ENCODE results near the gene SLC25A42. TPM values are rescaled to one million over a fixed set of nuclear protein-coding genes. Genes with fewer than 3 reads are reported as not detected.
"Not testable (repeated sequence)": the region's sequence is repeated elsewhere in the genome, so short reads cannot be mapped to it uniquely, and the experiment has no call there.

The SLC25A42 gene, protein sequence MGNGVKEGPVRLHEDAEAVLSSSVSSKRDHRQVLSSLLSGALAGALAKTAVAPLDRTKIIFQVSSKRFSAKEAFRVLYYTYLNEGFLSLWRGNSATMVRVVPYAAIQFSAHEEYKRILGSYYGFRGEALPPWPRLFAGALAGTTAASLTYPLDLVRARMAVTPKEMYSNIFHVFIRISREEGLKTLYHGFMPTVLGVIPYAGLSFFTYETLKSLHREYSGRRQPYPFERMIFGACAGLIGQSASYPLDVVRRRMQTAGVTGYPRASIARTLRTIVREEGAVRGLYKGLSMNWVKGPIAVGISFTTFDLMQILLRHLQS
- total RNA-seq: 10 to 100 TPM in 1 of 2 donors, 1 to 10 TPM in 1; 9.4 to 10.3 TPM
- polyA plus RNA-seq: 10 to 100 TPM in 1 of 2 donors, 1 to 10 TPM in 1; 3.8 to 12.5 TPM
- long read RNA-seq, donor 1, partial matches to known transcripts: 0 of 20 reads
- long read RNA-seq, donor 1, other reads (novel, unspliced or antisense): 17 of 20 reads
- long read RNA-seq, donor 2, partial matches to known transcripts: 3 of 8 reads
- long read RNA-seq, donor 2, other reads (novel, unspliced or antisense): 3 of 8 reads

DNA sequence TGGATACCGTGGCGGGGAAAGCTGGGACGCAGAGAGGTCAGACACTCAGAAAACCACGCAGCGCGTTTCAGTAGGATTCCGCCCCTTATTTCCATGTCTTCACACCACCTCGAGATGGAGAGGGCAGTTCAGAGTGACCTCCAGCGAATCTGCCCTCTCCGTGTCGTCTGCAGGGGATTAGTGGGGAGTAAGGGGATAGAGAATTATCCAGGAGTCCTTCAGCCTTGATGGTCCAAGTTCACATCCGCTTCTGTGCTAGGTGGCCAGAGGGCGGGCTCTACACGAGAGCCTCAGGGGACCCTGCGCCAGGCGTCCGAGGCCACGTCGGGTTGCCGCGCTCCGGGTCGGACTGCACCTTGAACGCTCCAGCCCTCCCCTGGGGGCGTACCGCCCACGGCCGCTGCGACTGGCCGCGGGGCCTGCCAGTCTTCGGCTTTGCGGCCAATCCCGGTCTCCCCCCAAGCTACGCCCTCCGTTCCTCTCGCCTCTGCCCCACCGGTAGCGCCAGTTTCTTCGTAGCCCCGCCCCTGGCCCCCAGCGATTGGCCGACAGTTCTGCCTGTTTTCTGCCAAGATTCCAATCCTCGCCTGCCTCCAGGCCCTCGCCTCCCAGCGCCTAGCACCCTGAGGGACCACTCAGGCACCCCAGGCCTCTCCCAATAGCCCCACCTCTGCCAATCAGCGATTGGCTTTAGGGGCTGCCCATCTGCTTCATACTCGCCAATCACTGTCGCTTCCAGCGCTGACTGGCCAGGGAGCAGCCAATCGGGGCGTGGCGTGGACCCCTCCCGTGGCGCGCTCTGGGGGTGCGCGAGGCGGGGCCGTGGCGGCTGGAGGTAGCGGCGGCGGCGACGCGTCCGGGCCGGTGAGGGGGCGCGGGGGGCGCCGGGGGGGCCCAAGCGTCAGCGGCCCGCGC is at the start of gene SLC25A42:
SLC25A42 (plus strand) TSS at position 812 of the 915 bp plus-strand sequence. CDS start 32,131 bp downstream, outside the sequence.
- peak within 1 kb of the TSS in 1 of 2 donors; percentile 33 for H3K27ac ChIP-seq (ENCODE audit: low read depth in 1 of 2, low read length in 2 of 2)
- intact Hi-C loops (cut with DNase I): loop anchor here in 1 of 2 donors (5.0 kb wide), 2 partner anchors 74 to 129 kb away; partner anchors contain the start of genes BORCS8, RFXANK and TMEM161A

DNA sequence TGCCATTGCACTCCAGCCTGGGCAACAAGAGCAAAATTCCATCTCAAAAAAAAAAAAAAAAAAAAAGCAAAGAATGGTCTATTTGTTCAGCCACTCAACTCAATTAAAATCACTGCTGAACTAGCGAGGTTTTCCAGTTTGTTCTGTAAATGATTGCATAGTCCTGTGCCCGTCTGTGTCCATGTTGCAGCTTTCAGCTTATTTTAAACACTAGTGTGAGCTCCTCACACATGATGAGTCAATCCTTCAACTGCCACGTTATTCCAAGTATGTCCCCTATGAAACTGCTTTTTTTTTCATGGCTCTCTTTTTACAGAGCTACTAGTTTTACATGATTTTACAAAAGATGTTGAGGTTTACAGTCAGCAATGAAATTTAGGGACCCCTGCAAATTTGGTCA is 42.7 kb upstream of the SLC25A42 start:
- H3K9me3 ChIP-seq (ENCODE audit: control insufficient read depth, low read length): peaks cover 2% of the 10 kb centered on the region
- H3K27ac ChIP-seq (ENCODE audit: low read depth in 1 of 2, low read length in 2 of 2): no peak overlapping the region
- no peak overlapping the region for H3K4me3 ChIP-seq (ENCODE audit: low read length in 2 of 2)
- ATAC-seq (ENCODE audit: low FRiP score) (no peak), DNase-seq (no peak)
- WGBS, 2 donors: 24 to 29% methylated on average over 3 of the region's 3 CpGs
- peaks cover 9 to 23% of the 10 kb centered on the region in 2 donors for H3K36me3 ChIP-seq (ENCODE audit: control insufficient read depth in 1 of 2, insufficient read depth in 2 of 2, low read length in 1 of 2)
- H3K27me3 ChIP-seq (ENCODE audit: control insufficient read depth in 1 of 2, insufficient read depth in 2 of 2, low read length in 1 of 2): no peaks in the 10 kb centered on the region
- intact Hi-C loops (cut with DNase I): no loop called here
- H3K4me1 ChIP-seq (ENCODE audit: control insufficient read depth in 1 of 2, insufficient read depth in 2 of 2, low read length in 2 of 2): no peaks in the 10 kb centered on the region

More for the DNA sequence above, at the start of gene SLC25A42:
- 3 to 4% methylated on average over 60 to 77 of the region's 77 CpGs for WGBS, 2 donors
- no peaks in the 10 kb centered on the region for H3K27me3 ChIP-seq (ENCODE audit: control insufficient read depth in 1 of 2, insufficient read depth in 2 of 2, low read length in 1 of 2)
- H3K4me3 ChIP-seq (ENCODE audit: low read length in 2 of 2): peak within 1 kb of the TSS; percentile 55 to 81
- H3K36me3 ChIP-seq (ENCODE audit: control insufficient read depth in 1 of 2, insufficient read depth in 2 of 2, low read length in 1 of 2): no peaks in the 10 kb centered on the region
- no peaks in the 10 kb centered on the region for H3K9me3 ChIP-seq (ENCODE audit: control insufficient read depth, low read length)
- ATAC-seq (ENCODE audit: low FRiP score) (peak; percentile 98), DNase-seq (peak; percentile 99 to 100)
- H3K4me1 ChIP-seq (ENCODE audit: control insufficient read depth in 1 of 2, insufficient read depth in 2 of 2, low read length in 2 of 2): no peaks in the 10 kb centered on the region

DNA sequence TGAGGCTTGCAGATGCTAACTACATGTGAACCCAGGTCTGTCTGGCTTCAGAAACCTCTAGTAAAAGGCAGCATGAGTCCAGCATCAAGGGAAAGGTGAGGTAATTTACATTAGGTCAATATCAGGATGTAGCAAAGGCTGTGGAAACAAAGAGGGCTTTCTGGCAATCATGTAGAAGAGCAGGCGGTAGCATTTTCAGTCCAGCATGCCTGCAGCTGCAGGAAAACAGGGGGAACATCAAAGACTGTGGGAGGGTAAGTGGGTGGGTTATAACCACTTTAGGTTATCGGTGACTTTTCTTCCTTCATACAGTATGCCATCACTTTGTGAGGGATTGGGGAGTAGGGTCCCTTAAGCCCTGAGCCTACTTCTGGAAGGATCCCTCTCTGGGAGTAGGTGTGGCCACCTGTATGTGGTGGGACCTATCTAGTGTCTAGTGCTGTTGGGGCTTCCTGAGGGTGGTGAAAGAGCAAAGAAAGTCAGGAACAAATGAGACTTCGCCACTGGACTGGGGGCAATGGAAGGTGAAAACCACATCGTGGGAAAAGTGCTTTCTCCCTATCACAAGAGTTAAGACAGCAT is 41.3 kb upstream of the SLC25A42 start:
- no peak for ATAC-seq (ENCODE audit: low FRiP score)
- Histone ChIP-seq H3K4me1 (ENCODE audit: control insufficient read depth in 1 of 2, insufficient read depth in 2 of 2, low read length in 2 of 2) (no peaks in the 10 kb centered on the region), H3K27ac (ENCODE audit: low read depth in 1 of 2, low read length in 2 of 2) (no peak overlapping the region), H3K36me3 (ENCODE audit: control insufficient read depth in 1 of 2, insufficient read depth in 2 of 2, low read length in 1 of 2) (peaks cover 6 to 17% of the 10 kb centered on the region in 2 donors), H3K4me3 (ENCODE audit: low read length in 2 of 2) (no peak overlapping the region), H3K27me3 (ENCODE audit: control insufficient read depth in 1 of 2, insufficient read depth in 2 of 2, low read length in 1 of 2) (no peaks in the 10 kb centered on the region), H3K9me3 (ENCODE audit: control insufficient read depth, low read length) (no peaks in the 10 kb centered on the region)
- intact Hi-C loops (cut with DNase I): no loop called here
- DNase-seq: no peak
- 88% methylated on average over 4 of the region's 4 CpGs for WGBS, 2 donors

DNA sequence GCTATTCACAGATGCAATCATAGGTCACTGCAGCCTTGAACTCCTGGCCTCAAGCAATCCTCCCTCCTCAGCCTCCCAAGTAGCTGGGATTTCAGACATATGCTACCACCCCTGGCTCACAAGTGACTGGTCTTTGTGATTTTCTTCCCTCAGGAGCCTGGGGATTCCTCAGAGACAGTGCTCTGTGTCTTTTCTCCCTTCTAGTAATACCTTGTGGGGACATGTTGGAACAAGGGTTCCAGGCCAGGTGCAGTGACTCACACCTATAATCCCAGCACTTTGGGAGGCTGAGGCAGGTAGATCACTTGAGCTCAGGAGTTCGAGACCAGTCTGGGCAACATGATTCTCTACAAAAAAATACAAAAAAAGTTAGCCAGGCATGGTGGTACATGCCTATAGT is 40.4 kb upstream of the SLC25A42 start:
- H3K4me3 ChIP-seq (ENCODE audit: low read length in 2 of 2); H3K27me3 ChIP-seq (ENCODE audit: control insufficient read depth in 1 of 2, insufficient read depth in 2 of 2, low read length in 1 of 2); H3K4me1 ChIP-seq (ENCODE audit: control insufficient read depth in 1 of 2, insufficient read depth in 2 of 2, low read length in 2 of 2); DNase-seq; H3K9me3 ChIP-seq (ENCODE audit: control insufficient read depth, low read length); intact Hi-C loops (cut with DNase I); H3K27ac ChIP-seq (ENCODE audit: low read depth in 1 of 2, low read length in 2 of 2); ATAC-seq (ENCODE audit: low FRiP score): not testable (repeated sequence)
- peaks cover 6 to 15% of the 10 kb centered on the region in 2 donors for H3K36me3 ChIP-seq (ENCODE audit: control insufficient read depth in 1 of 2, insufficient read depth in 2 of 2, low read length in 1 of 2)
- 94 to 95% methylated on average over 1 of the region's 1 CpG for WGBS, 2 donors

DNA sequence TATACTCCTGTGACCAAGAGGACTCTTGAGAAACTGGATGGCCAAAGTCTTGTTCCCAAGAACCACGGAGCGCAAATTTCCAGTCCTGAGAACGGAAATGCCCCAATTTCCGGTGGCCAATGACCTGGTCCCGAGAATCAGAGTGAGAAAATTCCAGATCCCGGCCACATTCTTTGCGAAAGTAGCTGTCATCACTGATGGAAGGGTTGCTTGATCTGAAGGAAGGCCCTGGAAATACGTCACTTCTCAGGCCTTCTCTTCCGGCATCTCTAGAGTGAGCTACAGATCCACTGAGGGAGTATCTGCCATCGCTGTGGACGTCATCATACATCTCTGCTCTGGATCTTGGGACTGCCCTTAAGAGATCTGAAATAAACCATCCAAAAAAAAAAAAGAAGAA is 37.9 kb upstream of the SLC25A42 start:
- Histone ChIP-seq H3K27me3 (ENCODE audit: control insufficient read depth in 1 of 2, insufficient read depth in 2 of 2, low read length in 1 of 2) (no peaks in the 10 kb centered on the region), H3K9me3 (ENCODE audit: control insufficient read depth, low read length) (no peaks in the 10 kb centered on the region), H3K4me1 (ENCODE audit: control insufficient read depth in 1 of 2, insufficient read depth in 2 of 2, low read length in 2 of 2) (no peaks in the 10 kb centered on the region), H3K27ac (ENCODE audit: low read depth in 1 of 2, low read length in 2 of 2) (no peak overlapping the region), H3K36me3 (ENCODE audit: control insufficient read depth in 1 of 2, insufficient read depth in 2 of 2, low read length in 1 of 2) (peaks cover 6 to 11% of the 10 kb centered on the region in 2 donors), H3K4me3 (ENCODE audit: low read length in 2 of 2) (no peak overlapping the region)
- no peak for ATAC-seq (ENCODE audit: low FRiP score)
- intact Hi-C loops (cut with DNase I): no loop called here
- WGBS, 2 donors: 89 to 90% methylated on average over 11 of the region's 11 CpGs
- DNase-seq: no peak

DNA sequence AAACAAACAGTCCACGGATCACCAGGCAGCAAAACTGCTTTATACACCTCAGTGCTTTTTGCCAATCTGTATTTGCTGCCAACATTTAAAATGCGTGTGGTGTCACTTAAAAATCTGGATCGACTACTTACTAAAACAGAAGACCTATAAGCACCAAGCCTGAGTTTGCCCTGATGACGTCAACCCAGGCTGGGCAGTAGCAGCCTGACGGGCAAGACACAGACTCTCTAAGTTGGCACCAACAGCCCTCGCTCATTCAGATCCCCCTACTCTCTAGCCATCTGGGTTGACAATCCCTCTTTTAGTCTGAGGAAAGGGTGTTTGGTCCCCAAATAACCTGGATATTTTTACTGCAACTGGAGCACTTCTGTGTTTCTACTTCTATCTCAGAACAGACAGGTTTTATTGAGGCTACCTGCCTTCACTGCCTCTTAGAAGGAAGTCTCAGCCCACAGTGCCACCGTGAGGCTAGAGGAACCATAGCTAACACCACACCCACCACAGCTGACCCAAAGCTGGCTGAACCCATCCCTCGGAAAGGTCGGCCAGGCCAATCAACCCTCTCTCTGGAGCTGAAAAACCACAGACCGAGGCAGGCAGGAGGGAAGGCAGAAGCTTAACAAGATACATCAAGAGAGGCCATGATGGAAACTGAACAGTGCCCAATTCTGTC is 37.4 kb upstream of the SLC25A42 start:
- intact Hi-C loops (cut with DNase I): no loop called here
- WGBS, 2 donors: 64 to 67% methylated on average over 10 of the region's 10 CpGs
- Histone ChIP-seq H3K27ac (ENCODE audit: low read depth in 1 of 2, low read length in 2 of 2) (no peak overlapping the region), H3K9me3 (ENCODE audit: control insufficient read depth, low read length) (no peaks in the 10 kb centered on the region), H3K27me3 (ENCODE audit: control insufficient read depth in 1 of 2, insufficient read depth in 2 of 2, low read length in 1 of 2) (no peaks in the 10 kb centered on the region), H3K36me3 (ENCODE audit: control insufficient read depth in 1 of 2, insufficient read depth in 2 of 2, low read length in 1 of 2) (peaks cover 6 to 11% of the 10 kb centered on the region in 2 donors), H3K4me3 (ENCODE audit: low read length in 2 of 2) (no peak overlapping the region), H3K4me1 (ENCODE audit: control insufficient read depth in 1 of 2, insufficient read depth in 2 of 2, low read length in 2 of 2) (no peaks in the 10 kb centered on the region)
- DNase-seq (no peak), ATAC-seq (ENCODE audit: low FRiP score) (peak; percentile 52)

DNA sequence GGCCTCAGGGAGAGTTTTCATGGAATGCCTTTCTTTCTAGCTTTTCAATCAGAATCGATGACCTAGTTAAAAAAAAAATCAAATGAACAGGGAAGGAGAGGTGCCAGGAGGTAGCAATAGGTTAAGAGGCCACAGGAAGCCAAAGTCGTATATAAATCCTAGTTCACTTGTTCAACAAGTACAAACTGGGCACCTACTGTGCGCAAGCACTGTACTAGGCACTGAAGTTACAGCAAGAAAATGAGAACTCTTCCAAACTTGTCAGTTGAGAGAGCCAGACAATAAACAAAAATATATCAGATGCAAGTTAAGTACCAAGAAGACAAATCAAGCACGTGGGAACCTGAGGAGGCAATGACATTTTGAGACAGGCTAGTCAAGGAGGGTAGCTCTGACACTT is 36.6 kb upstream of the SLC25A42 start:
- ATAC-seq (ENCODE audit: low FRiP score) (no peak), DNase-seq (no peak)
- intact Hi-C loops (cut with DNase I): no loop called here
- Histone ChIP-seq H3K27me3 (ENCODE audit: control insufficient read depth in 1 of 2, insufficient read depth in 2 of 2, low read length in 1 of 2) (no peaks in the 10 kb centered on the region), H3K9me3 (ENCODE audit: control insufficient read depth, low read length) (no peaks in the 10 kb centered on the region), H3K27ac (ENCODE audit: low read depth in 1 of 2, low read length in 2 of 2) (no peak overlapping the region), H3K4me1 (ENCODE audit: control insufficient read depth in 1 of 2, insufficient read depth in 2 of 2, low read length in 2 of 2) (no peaks in the 10 kb centered on the region), H3K36me3 (ENCODE audit: control insufficient read depth in 1 of 2, insufficient read depth in 2 of 2, low read length in 1 of 2) (peaks cover 6 to 10% of the 10 kb centered on the region in 2 donors), H3K4me3 (ENCODE audit: low read length in 2 of 2) (no peak overlapping the region)
- WGBS, 2 donors: 80 to 88% methylated on average over 4 of the region's 4 CpGs

DNA sequence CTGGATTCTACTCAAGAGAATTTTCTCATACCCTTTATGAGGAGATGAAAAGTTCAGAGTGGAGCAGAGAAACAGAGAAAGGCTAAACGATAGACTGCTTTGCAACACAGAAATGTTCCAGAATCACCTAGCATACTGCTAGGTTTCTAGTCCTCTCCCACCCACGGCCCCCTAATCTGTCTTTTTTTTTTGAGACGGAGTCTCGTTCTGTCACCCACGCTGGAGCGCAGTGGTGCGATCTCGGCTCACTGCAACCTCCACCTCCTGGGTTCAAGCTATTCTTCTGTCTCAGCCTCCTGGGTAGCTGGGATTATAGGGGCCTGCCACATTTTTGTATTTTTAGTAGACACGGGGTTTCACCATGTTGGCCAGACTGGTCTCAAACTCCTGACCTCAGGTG is 35.3 kb upstream of the SLC25A42 start:
- no peaks in the 10 kb centered on the region for H3K9me3 ChIP-seq (ENCODE audit: control insufficient read depth, low read length)
- peaks cover 4 to 5% of the 10 kb centered on the region in 2 donors for H3K36me3 ChIP-seq (ENCODE audit: control insufficient read depth in 1 of 2, insufficient read depth in 2 of 2, low read length in 1 of 2)
- H3K4me3 ChIP-seq (ENCODE audit: low read length in 2 of 2): no peak overlapping the region
- DNase-seq: no peak
- ATAC-seq (ENCODE audit: low FRiP score): no peak
- WGBS, 2 donors: 91% methylated on average over 9 of the region's 9 CpGs
- H3K4me1 ChIP-seq (ENCODE audit: control insufficient read depth in 1 of 2, insufficient read depth in 2 of 2, low read length in 2 of 2): no peaks in the 10 kb centered on the region
- no peaks in the 10 kb centered on the region for H3K27me3 ChIP-seq (ENCODE audit: control insufficient read depth in 1 of 2, insufficient read depth in 2 of 2, low read length in 1 of 2)
- intact Hi-C loops (cut with DNase I): no loop called here
- H3K27ac ChIP-seq (ENCODE audit: low read depth in 1 of 2, low read length in 2 of 2): no peak overlapping the region
